Measurements from ENCODE around the gene BZW2. TPM values are rescaled to one million over a fixed set of nuclear protein-coding genes. Genes with fewer than 3 reads are reported as not detected.
A peak's percentile ranks its signal among the peaks of the same experiment; 100 is the strongest.

BZW2 gene
- polyA plus RNA-seq, 1 experiment, result 54.7 TPM

- CTCF ChIA-PET, result interaction anchor here (0.7 to 1.9 kb wide), 2 partner anchors 22 to 1206 kb away, joined by 3 to 5 read pairs; partner anchors contain the start of genes ANKMY2 and BZW2
- no peak for DNase-seq (ENCODE audit: low read depth)
- TF ChIP-seq, protein P1, sequence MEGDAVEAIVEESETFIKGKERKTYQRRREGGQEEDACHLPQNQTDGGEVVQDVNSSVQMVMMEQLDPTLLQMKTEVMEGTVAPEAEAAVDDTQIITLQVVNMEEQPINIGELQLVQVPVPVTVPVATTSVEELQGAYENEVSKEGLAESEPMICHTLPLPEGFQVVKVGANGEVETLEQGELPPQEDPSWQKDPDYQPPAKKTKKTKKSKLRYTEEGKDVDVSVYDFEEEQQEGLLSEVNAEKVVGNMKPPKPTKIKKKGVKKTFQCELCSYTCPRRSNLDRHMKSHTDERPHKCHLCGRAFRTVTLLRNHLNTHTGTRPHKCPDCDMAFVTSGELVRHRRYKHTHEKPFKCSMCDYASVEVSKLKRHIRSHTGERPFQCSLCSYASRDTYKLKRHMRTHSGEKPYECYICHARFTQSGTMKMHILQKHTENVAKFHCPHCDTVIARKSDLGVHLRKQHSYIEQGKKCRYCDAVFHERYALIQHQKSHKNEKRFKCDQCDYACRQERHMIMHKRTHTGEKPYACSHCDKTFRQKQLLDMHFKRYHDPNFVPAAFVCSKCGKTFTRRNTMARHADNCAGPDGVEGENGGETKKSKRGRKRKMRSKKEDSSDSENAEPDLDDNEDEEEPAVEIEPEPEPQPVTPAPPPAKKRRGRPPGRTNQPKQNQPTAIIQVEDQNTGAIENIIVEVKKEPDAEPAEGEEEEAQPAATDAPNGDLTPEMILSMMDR (IDR thresholded peaks at IDR 0.05; ENCODE audit: insufficient read depth, low read depth, low read length), result no peak
- no peaks in the 10 kb centered on the region; the same call in 1 of the 2 replicates for H3K36me3 ChIP-seq (ENCODE audit: control insufficient read depth, insufficient read depth, low read length)
- H3K27me3 ChIP-seq (ENCODE audit: control insufficient read depth, insufficient read depth, low read length), result no peaks in the 10 kb centered on the region
- POLR2A ChIA-PET, result interaction anchor here (0.6 to 1.0 kb wide), 3 partner anchors 10 to 995 kb away, joined by 5 to 12 read pairs (median 6); no protein-coding TSS in a partner anchor
- no peak overlapping the region for H3K4me3 ChIP-seq (ENCODE audit: low read depth, low read length)
Measured at GRCh38 chr7:16667355-16667754, 21.4 kb downstream of the BZW2 start.

- Histone ChIP-seq H3K36me3 (ENCODE audit: control insufficient read depth, insufficient read depth, low read length) (no peaks in the 10 kb centered on the region; the same call in 1 of the 2 replicates), H3K4me3 (ENCODE audit: low read depth, low read length) (no peak overlapping the region), H3K27me3 (ENCODE audit: control insufficient read depth, insufficient read depth, low read length) (no peaks in the 10 kb centered on the region)
- ChIA-PET CTCF (interaction anchor here (1.9 kb wide), 1 partner anchor 23 kb away, joined by 5 read pairs; the partner anchor contains the start of genes ANKMY2 and BZW2), POLR2A (interaction anchor here (1.0 kb wide), 1 partner anchor 10 kb away, joined by 6 read pairs; no protein-coding TSS in a partner anchor)
- TF ChIP-seq, protein P1 (IDR thresholded peaks at IDR 0.05; ENCODE audit: insufficient read depth, low read depth, low read length), result peak; percentile 43
- DNase-seq (ENCODE audit: low read depth), result peak; percentile 99
Measured at GRCh38 chr7:16668049-16668858, 22.3 kb downstream of the BZW2 start.

DNA sequence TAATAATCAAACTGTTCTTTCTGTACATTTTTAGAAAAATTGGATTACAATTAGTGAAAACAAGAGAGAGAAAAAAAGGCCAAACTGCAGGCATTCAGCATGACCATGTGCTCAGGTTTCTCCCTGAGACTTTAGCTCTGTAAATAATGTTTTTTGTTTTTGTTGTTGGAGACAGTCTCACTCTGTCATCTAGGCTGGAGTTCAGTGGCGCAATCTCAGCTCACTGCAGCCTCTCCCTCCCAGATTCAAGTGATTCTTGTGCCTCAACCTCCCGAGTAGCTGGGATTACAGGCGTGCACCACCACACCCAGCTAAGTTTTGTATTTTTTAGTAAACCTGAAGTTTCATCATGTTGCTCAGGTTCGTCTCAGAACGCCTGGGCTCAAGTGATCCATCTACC, 23.0 kb downstream of the BZW2 start:
- POLR2A ChIA-PET, result no interaction called here
- no peaks in the 10 kb centered on the region; the same call in 1 of the 2 replicates for H3K36me3 ChIP-seq (ENCODE audit: control insufficient read depth, insufficient read depth, low read length)
- TF ChIP-seq, protein P1 (IDR thresholded peaks at IDR 0.05; ENCODE audit: insufficient read depth, low read depth, low read length), result no peak
- DNase-seq (ENCODE audit: low read depth), result no peak
- no peak overlapping the region for H3K4me3 ChIP-seq (ENCODE audit: low read depth, low read length)
- H3K27me3 ChIP-seq (ENCODE audit: control insufficient read depth, insufficient read depth, low read length), result no peaks in the 10 kb centered on the region
- CTCF ChIA-PET, result no interaction called here

- ChIA-PET POLR2A (interaction anchor here (0.7 kb wide), 1 partner anchor 9 kb away, joined by 3 read pairs; no protein-coding TSS in a partner anchor), CTCF (no interaction called here)
- no peak for DNase-seq (ENCODE audit: low read depth)
- Histone ChIP-seq H3K4me3 (ENCODE audit: low read depth, low read length) (no peak overlapping the region), H3K36me3 (ENCODE audit: control insufficient read depth, insufficient read depth, low read length) (no peaks in the 10 kb centered on the region; the same call in 1 of the 2 replicates), H3K27me3 (ENCODE audit: control insufficient read depth, insufficient read depth, low read length) (no peaks in the 10 kb centered on the region)
- TF ChIP-seq, protein P1 (IDR thresholded peaks at IDR 0.05; ENCODE audit: insufficient read depth, low read depth, low read length), result no peak
Measured at GRCh38 chr7:16669581-16669980, 23.6 kb downstream of the BZW2 start.

DNA sequence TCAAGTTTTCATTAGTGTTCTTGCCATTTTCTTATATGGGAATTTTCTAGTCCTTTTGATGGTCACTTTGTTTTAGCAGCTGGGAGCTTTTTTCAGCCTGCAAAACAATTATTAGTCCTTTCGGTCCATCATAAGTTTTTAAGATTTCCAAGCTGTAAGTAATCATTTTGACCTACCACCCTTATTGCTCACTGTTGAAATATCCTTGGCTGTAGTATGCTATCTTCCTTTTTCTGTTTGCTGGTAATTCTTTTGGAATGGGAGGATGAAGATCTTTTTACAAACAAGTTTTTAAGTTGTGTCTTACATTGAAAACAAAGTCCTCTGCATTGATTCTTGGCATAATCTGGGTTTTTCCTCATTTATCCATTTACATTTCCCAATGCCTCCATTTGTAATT, 24.0 kb downstream of the BZW2 start:
- TF ChIP-seq, protein P1 (IDR thresholded peaks at IDR 0.05; ENCODE audit: insufficient read depth, low read depth, low read length), result no peak
- POLR2A ChIA-PET, result interaction anchor here (0.7 kb wide), 2 partner anchors 10 to 25 kb away, joined by 3 read pairs; no protein-coding TSS in a partner anchor
- Histone ChIP-seq H3K36me3 (ENCODE audit: control insufficient read depth, insufficient read depth, low read length) (no peaks in the 10 kb centered on the region; the same call in 1 of the 2 replicates), H3K27me3 (ENCODE audit: control insufficient read depth, insufficient read depth, low read length) (no peaks in the 10 kb centered on the region), H3K4me3 (ENCODE audit: low read depth, low read length) (no peak overlapping the region)
- no peak for DNase-seq (ENCODE audit: low read depth)
- CTCF ChIA-PET, result no interaction called here

All from BJ (cell line).